GM12865 (cell line): ENCODE results near the gene KEL.

Experiments used
- DNase-seq: peaks from one replicate; pipeline ENCODE4 v3.0.0; 2010; ENCODE audit warnings: low read depth
- H3K4me3 ChIP-seq: 2 replicates; pipeline ENCODE4 v1.5.1; 2011; ENCODE audit warnings: mild to moderate bottlenecking, low read depth, low read length, control low read depth
- CTCF ChIP-seq: IDR thresholded peaks from 2 replicates; pipeline ENCODE4 v1.5.1; 2011; ENCODE audit warnings: low read length, control low read depth, low read depth, inconsistent platforms; ENCODE audit not compliant: insufficient read depth; ENCODE audit errors: missing control alignments

Gene KEL

DNA sequence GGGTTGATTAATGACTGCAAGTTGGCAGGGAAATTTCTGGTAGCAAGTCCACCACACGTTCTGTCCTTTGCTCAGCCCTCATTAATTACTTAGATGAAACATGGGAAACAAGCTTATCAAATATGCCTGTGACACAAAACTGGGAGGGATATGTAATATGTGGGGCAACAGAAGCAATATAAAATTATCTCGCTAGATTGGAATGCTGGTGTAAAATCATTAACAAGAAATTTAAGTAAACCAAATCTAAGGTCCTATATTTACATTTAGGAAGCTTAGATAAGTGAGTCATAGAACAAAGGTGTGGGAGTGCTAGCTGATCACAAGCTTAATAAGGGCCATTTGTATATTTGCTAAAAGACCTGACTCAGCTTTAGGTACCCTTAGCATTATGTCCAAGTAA, 52.1 kb downstream of the KEL start:
- no peak for TF ChIP-seq CTCF
- no peak for DNase-seq
- no peak overlapping the region for H3K4me3 ChIP-seq

- H3K4me3 ChIP-seq, result no peak overlapping the region
- peak; percentile 29 for DNase-seq
- peak; percentile 32 for TF ChIP-seq CTCF
Observed at GRCh38 chr7:142908921-142909890, 53.0 kb downstream of the KEL start.

DNA sequence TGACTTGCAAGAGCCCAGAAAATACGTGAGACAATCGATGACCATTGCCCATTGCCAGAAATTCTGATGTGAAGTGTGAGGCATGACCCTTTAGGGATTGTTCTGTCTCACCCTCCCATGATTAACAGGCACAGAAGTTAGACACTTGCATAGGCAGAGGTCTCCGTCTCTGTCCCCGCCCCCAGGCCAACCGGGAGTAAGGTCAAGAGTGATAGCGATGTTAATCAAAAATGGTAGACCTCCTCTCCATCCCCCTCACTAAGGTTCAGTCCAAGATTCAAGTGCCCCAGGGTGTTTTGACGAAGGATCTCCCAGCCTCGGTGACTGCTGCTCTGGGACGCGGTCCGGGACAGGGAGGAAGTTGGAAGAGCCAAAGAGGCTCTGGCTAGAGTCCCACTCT, 53.9 kb downstream of the KEL start:
- H3K4me3 ChIP-seq, result no peak overlapping the region
- TF ChIP-seq CTCF, result no peak
- DNase-seq, result no peak

GRCh38 chr7:142906643-142907042, 55.5 kb downstream of the KEL start:
- DNase-seq, result no peak
- no peak for TF ChIP-seq CTCF
- H3K4me3 ChIP-seq, result no peak overlapping the region

DNA sequence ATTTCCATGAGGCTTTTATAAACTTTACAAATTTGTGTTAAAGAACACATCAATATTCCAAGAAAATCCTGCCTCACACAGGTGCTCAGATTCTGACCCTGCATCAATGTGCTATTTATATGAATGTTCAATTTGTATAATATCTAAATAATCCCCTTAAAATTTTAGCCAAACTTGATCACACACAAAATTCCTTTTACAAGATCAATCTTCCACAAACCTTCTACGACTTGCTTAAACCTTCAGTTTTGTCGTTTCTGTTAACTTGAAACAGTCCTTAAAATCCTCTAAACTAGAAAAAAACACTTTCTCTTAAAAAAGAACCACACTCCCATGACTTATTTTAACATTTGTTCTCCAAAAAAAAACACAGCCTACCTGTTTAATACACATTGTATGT, 56.4 kb downstream of the KEL start:
- TF ChIP-seq CTCF, result no peak
- no peak overlapping the region for H3K4me3 ChIP-seq
- no peak for DNase-seq

DNA sequence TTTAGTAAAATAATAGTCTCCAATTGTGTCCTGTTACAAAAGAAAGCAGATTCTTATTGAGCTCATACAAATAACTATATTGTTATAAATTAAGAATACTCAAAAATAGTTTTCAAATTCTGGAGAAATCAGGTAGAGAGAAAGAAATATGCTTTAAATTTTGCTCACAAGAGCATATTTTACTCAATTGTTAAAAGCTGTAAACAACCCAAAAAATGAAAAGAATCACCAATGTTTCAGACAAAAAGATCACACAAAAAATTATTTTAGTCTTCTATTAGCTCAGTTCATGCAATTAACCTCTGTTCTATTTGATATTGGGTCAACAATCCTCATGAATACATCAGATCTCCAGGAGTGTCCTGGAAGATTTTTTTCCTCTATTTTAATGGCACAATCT, 58.0 kb downstream of the KEL start:
- no peak for TF ChIP-seq CTCF
- no peak overlapping the region for H3K4me3 ChIP-seq
- DNase-seq, result no peak
